DMS153 treated with DMSO at 0.1 percent for 48 hours (cell line): ENCODE data around the gene IWS1.
A peak's percentile ranks its signal among the peaks of the same experiment; 100 is the strongest.
"Not testable (repeated sequence)": the region's sequence is repeated elsewhere in the genome, so short reads cannot be mapped to it uniquely, and the experiment has no call there.

Experiments
- DNase-seq: peaks from one replicate; lab custom pipeline; 2025; ENCODE audit not compliant: unreplicated experiment; lab: John Stamatoyannopoulos, UW

Gene IWS1

GRCh38 chr2:127526132-127527000, at the start of gene IWS1:
IWS1 (minus strand) TSS chr2:127526489; CDS start chr2:127526208, 281 bp downstream.
- peak; percentile 98 for DNase-seq

GRCh38 chr2:127575941-127576432, 49.7 kb upstream of the IWS1 start:
- no peak for DNase-seq

- no peak for DNase-seq
Observed at GRCh38 chr2:127575185-127575765, 49.0 kb upstream of the IWS1 start.

GRCh38 chr2:127574656-127575055, 48.4 kb upstream of the IWS1 start:
- no peak for DNase-seq

GRCh38 chr2:127573771-127574170, 47.5 kb upstream of the IWS1 start:
- DNase-seq, result no peak

GRCh38 chr2:127573298-127573697, 47.0 kb upstream of the IWS1 start:
- DNase-seq, result no peak

GRCh38 chr2:127572841-127573240, 46.6 kb upstream of the IWS1 start:
- DNase-seq, result no peak

- DNase-seq, result not testable (repeated sequence)
Observed at GRCh38 chr2:127572352-127572751, 46.1 kb upstream of the IWS1 start.

- no peak for DNase-seq
Observed at GRCh38 chr2:127570282-127571250, 44.3 kb upstream of the IWS1 start.

GRCh38 chr2:127569666-127570065, 43.4 kb upstream of the IWS1 start:
- no peak for DNase-seq

GRCh38 chr2:127568128-127568527, 41.8 kb upstream of the IWS1 start:
- no peak for DNase-seq

- DNase-seq, result no peak
Observed at GRCh38 chr2:127567351-127567854, 41.1 kb upstream of the IWS1 start.

- DNase-seq, result no peak
Observed at GRCh38 chr2:127566576-127566975, 40.3 kb upstream of the IWS1 start.

- DNase-seq, result no peak
Observed at GRCh38 chr2:127566139-127566417, 39.8 kb upstream of the IWS1 start.

GRCh38 chr2:127565261-127566138, 39.2 kb upstream of the IWS1 start:
- DNase-seq, result no peak

GRCh38 chr2:127564429-127565260, 38.4 kb upstream of the IWS1 start:
- DNase-seq, result no peak

- DNase-seq, result no peak
Observed at GRCh38 chr2:127563458-127564428, 37.5 kb upstream of the IWS1 start.

GRCh38 chr2:127562936-127563335, 36.6 kb upstream of the IWS1 start:
- DNase-seq, result no peak
